ENCODE data around the gene ICAM2. TPM values are rescaled to one million over a fixed set of nuclear protein-coding genes. Genes with fewer than 3 reads are reported as not detected.

Gene ICAM2
- total RNA-seq, 2 donors from 2014 or later: 7.3 to 12.6 TPM

DNA sequence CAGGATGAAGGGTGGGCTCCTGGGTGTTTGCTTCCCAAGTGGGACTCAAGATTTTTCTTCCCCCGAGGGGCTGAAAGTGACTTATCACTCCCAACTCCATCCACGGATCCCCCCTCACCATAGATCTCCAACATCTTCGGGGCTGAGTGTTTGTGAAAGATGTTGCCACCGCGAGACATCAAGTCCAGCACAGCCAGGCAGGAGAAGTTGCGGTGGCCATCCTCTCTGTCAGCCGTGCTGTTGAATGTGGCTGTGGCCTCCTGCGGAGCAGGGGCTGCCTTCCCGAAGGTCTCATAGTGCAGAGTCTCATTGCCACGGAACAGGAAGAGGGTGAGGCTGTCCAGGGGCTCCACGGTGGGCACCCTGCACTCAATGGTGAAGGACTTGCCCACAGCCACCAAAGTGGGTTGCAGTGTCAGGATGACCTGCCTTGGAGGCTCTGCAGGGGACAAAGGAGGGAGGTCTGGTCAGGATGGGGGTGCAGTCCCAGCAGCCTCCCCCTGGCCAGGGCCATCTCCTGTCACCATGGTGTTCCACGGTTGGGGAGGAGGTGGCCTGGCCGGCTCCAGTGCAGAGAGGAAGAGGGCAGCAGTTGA lies 16.8 kb downstream of the ICAM2 start:
- DNase-seq (ENCODE audit: low spot score): no peak
- Histone ChIP-seq H3K27ac (no peak overlapping the region), H3K9me3 (no peaks in the 10 kb centered on the region), H3K4me3 (no peak overlapping the region), H3K27me3 (replicated peaks; ENCODE audit: insufficient read depth) (no peaks in the 10 kb centered on the region), H3K36me3 (no peaks in the 10 kb centered on the region), H3K4me1 (replicated peaks) (no peaks in the 10 kb centered on the region)
- WGBS: 88% methylated on average over 13 of the region's 13 CpGs
- intact Hi-C loops (cut with DNase I): no loop called here
- TF ChIP-seq POLR2AphosphoS5 (IDR thresholded peaks at IDR 0.05): no peak
- TF ChIP-seq POLR2A (IDR thresholded peaks at IDR 0.05): no peak
- TF ChIP-seq, protein P1, sequence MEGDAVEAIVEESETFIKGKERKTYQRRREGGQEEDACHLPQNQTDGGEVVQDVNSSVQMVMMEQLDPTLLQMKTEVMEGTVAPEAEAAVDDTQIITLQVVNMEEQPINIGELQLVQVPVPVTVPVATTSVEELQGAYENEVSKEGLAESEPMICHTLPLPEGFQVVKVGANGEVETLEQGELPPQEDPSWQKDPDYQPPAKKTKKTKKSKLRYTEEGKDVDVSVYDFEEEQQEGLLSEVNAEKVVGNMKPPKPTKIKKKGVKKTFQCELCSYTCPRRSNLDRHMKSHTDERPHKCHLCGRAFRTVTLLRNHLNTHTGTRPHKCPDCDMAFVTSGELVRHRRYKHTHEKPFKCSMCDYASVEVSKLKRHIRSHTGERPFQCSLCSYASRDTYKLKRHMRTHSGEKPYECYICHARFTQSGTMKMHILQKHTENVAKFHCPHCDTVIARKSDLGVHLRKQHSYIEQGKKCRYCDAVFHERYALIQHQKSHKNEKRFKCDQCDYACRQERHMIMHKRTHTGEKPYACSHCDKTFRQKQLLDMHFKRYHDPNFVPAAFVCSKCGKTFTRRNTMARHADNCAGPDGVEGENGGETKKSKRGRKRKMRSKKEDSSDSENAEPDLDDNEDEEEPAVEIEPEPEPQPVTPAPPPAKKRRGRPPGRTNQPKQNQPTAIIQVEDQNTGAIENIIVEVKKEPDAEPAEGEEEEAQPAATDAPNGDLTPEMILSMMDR (IDR thresholded peaks at IDR 0.05): no peak

DNA sequence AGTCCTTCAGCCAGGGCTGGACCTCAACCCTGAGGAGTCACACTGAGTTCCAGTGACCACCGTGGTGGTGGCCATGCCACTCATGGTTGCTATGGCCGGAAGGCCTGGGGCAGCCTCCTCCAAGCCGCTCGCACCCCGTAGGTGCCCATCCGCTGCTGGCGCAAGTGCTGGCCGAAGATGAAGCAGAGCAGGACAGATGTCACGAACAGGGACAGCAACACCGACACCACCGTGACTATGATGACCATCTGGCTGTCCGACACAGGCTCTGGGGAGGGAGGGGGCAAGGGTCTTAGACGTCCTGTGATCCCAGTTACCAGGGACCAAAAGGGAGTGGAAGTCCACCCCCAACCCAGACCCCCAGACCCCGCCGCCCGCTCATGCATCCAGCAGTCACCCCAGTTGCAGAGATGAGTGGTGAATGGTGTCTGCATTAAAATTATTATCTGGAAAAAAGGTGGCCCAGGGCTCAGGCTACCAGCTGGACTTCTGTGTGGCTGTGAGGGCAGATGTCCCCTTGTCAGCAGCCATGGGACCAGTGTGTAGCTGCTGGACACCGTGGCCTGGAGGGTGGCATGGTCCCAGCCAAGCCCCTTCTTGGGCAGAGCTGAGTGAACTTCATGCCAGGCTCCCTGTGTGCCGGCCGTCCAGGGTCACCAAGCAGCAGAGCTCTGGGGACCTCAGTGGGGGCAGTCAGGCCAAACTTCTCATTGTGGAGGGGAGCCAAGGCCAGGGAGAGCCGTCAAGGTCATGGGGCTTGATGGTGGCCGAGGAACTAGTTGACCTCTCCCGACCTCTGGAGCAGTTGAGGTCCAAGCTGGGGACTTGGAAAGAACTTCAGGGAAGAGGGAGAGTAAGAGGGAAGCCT lies 17.5 kb downstream of the ICAM2 start:
- DNase-seq (ENCODE audit: low spot score): no peak
- Histone ChIP-seq H3K4me1 (replicated peaks) (no peaks in the 10 kb centered on the region), H3K9me3 (no peaks in the 10 kb centered on the region), H3K27ac (no peak overlapping the region), H3K27me3 (replicated peaks; ENCODE audit: insufficient read depth) (no peaks in the 10 kb centered on the region), H3K4me3 (no peak overlapping the region), H3K36me3 (no peaks in the 10 kb centered on the region)
- intact Hi-C loops (cut with DNase I): no loop called here
- TF ChIP-seq POLR2AphosphoS5 (IDR thresholded peaks at IDR 0.05) (no peak), POLR2A (IDR thresholded peaks at IDR 0.05) (no peak)
- TF ChIP-seq, protein P1 (IDR thresholded peaks at IDR 0.05): no peak
- 91% methylated on average over 22 of the region's 22 CpGs for WGBS

DNA sequence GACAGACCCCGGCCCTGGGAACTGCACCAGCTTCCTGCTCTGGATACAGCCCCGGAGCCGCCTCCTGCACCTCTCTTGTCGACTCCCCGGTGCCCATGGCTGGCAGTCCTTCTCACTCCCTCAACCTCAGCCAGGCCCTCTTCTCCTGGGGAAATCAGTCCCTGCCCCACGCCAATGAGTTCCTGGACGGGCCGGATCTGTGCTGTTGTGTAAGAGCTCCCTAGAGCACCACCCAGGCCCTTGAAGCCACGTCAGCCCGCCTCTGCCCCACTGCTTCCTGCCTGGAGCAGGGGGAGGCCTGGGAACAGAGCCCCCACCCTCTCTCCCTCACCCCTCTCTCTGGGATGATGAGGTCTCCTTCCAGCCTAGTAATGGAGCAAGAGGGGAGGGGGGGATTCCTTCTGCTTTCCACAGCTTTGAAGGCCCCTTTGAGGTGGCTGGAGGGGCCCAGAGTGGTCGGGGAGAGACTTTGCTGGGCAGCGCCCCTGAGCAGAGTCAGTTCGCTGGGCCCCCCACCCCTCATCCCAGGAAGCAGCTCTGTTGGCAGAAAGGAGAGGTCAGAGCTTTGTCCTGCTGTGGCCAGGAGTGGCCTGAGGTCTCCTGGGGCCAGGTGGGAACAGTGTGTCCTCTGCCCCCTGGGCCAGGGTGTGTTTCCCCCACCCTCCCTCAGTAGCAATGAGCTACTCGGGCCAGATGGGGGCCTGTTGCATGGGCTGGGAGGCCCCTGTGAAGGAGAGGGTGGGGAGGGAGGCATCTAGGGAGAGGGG lies 18.5 kb downstream of the ICAM2 start:
- 85% methylated on average over 14 of the region's 14 CpGs for WGBS
- H3K9me3 ChIP-seq: no peaks in the 10 kb centered on the region
- no peaks in the 10 kb centered on the region for H3K27me3 ChIP-seq (replicated peaks; ENCODE audit: insufficient read depth)
- intact Hi-C loops (cut with DNase I): no loop called here
- no peak overlapping the region for H3K27ac ChIP-seq
- no peak for DNase-seq (ENCODE audit: low spot score)
- TF ChIP-seq POLR2AphosphoS5 (IDR thresholded peaks at IDR 0.05) (no peak), POLR2A (IDR thresholded peaks at IDR 0.05) (no peak)
- TF ChIP-seq, protein P1 (IDR thresholded peaks at IDR 0.05): no peak
- no peak overlapping the region for H3K4me3 ChIP-seq
- H3K36me3 ChIP-seq: no peaks in the 10 kb centered on the region
- H3K4me1 ChIP-seq (replicated peaks): no peaks in the 10 kb centered on the region

DNA sequence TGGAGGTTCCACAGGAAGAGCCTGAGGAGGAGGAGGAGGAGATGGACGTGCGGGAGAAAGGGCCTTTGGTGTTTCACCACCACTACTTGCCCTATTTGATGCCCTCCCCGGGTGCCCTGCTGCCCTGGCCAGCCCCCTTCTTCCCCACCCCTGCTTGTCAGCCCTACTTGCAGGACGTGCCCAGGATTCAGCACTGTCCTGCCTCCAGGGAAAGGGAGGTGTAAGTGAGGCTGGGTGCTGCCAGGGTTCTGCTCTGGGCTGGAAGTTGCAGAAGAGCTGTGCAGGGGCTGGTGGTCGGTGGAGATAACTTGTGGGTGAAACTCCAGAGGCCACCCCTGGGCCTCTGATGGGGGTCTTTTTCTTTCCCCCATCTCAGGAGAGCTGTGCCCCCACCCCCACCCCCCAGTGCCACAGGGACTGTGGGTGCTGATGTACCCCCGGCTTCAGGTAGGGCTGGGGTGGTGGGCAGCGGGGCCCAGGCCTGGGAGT lies 19.3 kb downstream of the ICAM2 start:
- TF ChIP-seq, protein P1 (IDR thresholded peaks at IDR 0.05): no peak
- TF ChIP-seq POLR2A (IDR thresholded peaks at IDR 0.05) (no peak), POLR2AphosphoS5 (IDR thresholded peaks at IDR 0.05) (no peak)
- Histone ChIP-seq H3K9me3 (no peaks in the 10 kb centered on the region), H3K27ac (no peak overlapping the region), H3K27me3 (replicated peaks; ENCODE audit: insufficient read depth) (no peaks in the 10 kb centered on the region), H3K4me3 (no peak overlapping the region), H3K36me3 (no peaks in the 10 kb centered on the region), H3K4me1 (replicated peaks) (no peaks in the 10 kb centered on the region)
- intact Hi-C loops (cut with DNase I): no loop called here
- no peak for DNase-seq (ENCODE audit: low spot score)
- 87% methylated on average over 7 of the region's 7 CpGs for WGBS
